GM10248 (cell line): ENCODE measurements around the gene CFTR.

Experiments used
- CTCF ChIA-PET: fragments of 300-600 bp; sonication (Branson Sonifier 250); formaldehyde crosslinking; extraction: SDS; loops from one replicate; lab custom pipeline; 2021; ENCODE audit warnings: antibody characterized with exemption; lab: Yijun Ruan, JAX
- POLR2A ChIA-PET: fragments of 350-650 bp; sonication (Branson Sonifier 250); formaldehyde crosslinking; extraction: SDS; loops from one replicate; lab custom pipeline; 2020; ENCODE audit warnings: antibody characterized with exemption; lab: Yijun Ruan, JAX
- DNase-seq: peaks from one replicate; pipeline ENCODE4 v3.0.0; 2012; ENCODE audit errors: extremely low spot score
- CTCF ChIP-seq: IDR thresholded peaks from 2 replicates; pipeline ENCODE4 v1.5.1; 2012; ENCODE audit warnings: mild to moderate bottlenecking, low read depth; ENCODE audit errors: extremely low read depth, missing control alignments, control extremely low read depth

Gene CFTR

GRCh38 chr7:117530390-117530789, 50.6 kb downstream of the CFTR start:
- CTCF ChIA-PET: interaction anchor here (1.1 kb wide), 1 partner anchor 9 kb away, joined by 3 read pairs; no protein-coding TSS in a partner anchor
- no peak for TF ChIP-seq CTCF

GRCh38 chr7:117531595-117532244, 51.9 kb downstream of the CFTR start:
- POLR2A ChIA-PET: no interaction called here
- no peak for TF ChIP-seq CTCF

More at GRCh38 chr7:117530390-117530789, 50.6 kb downstream of the CFTR start:
- POLR2A ChIA-PET: no interaction called here
- DNase-seq: no peak

GRCh38 chr7:117538053-117538452, 58.2 kb downstream of the CFTR start:
- CTCF ChIA-PET: no interaction called here
- no peak for TF ChIP-seq CTCF
- POLR2A ChIA-PET: no interaction called here
- no peak for DNase-seq

More at GRCh38 chr7:117531595-117532244, 51.9 kb downstream of the CFTR start:
- CTCF ChIA-PET: interaction anchor here (1.7 kb wide), 1 partner anchor 13 kb away, joined by 4 read pairs; no protein-coding TSS in a partner anchor
- DNase-seq: no peak

- ChIA-PET POLR2A (no interaction called here), CTCF (interaction anchor here (1.2 to 1.6 kb wide), 2 partner anchors 12 to 18 kb away, joined by 3 to 4 read pairs; no protein-coding TSS in a partner anchor)
- DNase-seq: no peak
- no peak for TF ChIP-seq CTCF
These were observed 64.2 kb downstream of the CFTR start for GRCh38 chr7:117544061-117544460.

GRCh38 chr7:117548035-117548434, 68.2 kb downstream of the CFTR start:
- TF ChIP-seq CTCF: no peak
- ChIA-PET CTCF (no interaction called here), POLR2A (no interaction called here)
- no peak for DNase-seq

- ChIA-PET POLR2A (no interaction called here), CTCF (interaction anchor here (0.9 to 1.8 kb wide), 2 partner anchors 11 to 16 kb away, joined by 3 to 5 read pairs; no protein-coding TSS in a partner anchor)
- TF ChIP-seq CTCF: no peak
- no peak for DNase-seq
These were observed 70.8 kb downstream of the CFTR start for GRCh38 chr7:117550625-117551024.
